OCI-LY3 (cell line): ENCODE data around the gene IRX4.

Experiments
- EZH2phosphoT487 ChIP-seq: fragments of 200-600 bp; shearing (Covaris generic); IDR thresholded peaks from 2 replicates; pipeline ENCODE4 v1.6.1; 2018; ENCODE audit warnings: antibody characterized with exemption, mixed run types, low read depth
- TF ChIP-seq, protein P1 (sequence below): fragments of 200-600, 300-600 bp; sonication (generic); IDR thresholded peaks from 2 replicates; pipeline ENCODE4 v1.5.1; 2014; ENCODE audit warnings: antibody characterized with exemption, low read length, low read depth

DNA sequence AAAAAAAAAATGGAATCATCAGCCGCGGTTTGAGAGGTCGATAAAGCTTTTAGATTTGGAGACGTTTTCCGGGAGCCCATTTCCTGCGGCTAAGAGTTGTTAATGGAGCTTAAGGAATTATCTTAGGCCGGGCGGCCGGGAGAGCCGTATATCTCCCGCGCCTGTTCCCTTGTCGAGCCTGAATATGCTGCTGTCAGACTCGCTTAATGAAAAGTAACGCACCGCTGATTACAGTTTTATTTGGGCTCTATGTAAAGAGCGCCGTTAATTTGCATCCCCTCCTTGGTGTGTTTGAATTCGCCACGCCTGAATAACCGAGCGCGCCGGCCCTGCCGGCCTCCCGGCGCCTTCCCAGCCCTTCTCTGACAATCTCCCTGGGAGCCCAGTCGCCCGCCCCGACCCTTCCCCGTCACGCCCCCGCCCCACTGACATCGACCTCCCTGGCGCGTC, 7.9 kb downstream of the IRX4 start:
- TF ChIP-seq, protein P1, sequence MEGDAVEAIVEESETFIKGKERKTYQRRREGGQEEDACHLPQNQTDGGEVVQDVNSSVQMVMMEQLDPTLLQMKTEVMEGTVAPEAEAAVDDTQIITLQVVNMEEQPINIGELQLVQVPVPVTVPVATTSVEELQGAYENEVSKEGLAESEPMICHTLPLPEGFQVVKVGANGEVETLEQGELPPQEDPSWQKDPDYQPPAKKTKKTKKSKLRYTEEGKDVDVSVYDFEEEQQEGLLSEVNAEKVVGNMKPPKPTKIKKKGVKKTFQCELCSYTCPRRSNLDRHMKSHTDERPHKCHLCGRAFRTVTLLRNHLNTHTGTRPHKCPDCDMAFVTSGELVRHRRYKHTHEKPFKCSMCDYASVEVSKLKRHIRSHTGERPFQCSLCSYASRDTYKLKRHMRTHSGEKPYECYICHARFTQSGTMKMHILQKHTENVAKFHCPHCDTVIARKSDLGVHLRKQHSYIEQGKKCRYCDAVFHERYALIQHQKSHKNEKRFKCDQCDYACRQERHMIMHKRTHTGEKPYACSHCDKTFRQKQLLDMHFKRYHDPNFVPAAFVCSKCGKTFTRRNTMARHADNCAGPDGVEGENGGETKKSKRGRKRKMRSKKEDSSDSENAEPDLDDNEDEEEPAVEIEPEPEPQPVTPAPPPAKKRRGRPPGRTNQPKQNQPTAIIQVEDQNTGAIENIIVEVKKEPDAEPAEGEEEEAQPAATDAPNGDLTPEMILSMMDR: no peak
- no peak for TF ChIP-seq EZH2phosphoT487
